H9 (cell line): ENCODE measurements around the gene RNF133. TPM values are rescaled to one million over a fixed set of nuclear protein-coding genes. Genes with fewer than 3 reads are reported as not detected.

Source experiments
- DNase-seq: peaks from one replicate; pipeline ENCODE4 v3.0.0-alpha.2; 2017
- H2AFZ ChIP-seq: one replicate; pipeline ENCODE4 v1.6.1; 2013; ENCODE audit warnings: mild to moderate bottlenecking, low read length, control low read depth, moderate library complexity
- H2AK5ac ChIP-seq: 2 replicates; pipeline ENCODE4 v1.6.1; 2013; ENCODE audit warnings: low read length, control low read depth, mixed read lengths; ENCODE audit not compliant: insufficient read length
- H2BK120ac ChIP-seq: one replicate; pipeline ENCODE4 v1.6.1; 2013; ENCODE audit warnings: low read depth, mild to moderate bottlenecking, low read length, control low read depth, inconsistent platforms; ENCODE audit not compliant: poor library complexity, severe bottlenecking
- H2BK12ac ChIP-seq: 2 replicates; pipeline ENCODE4 v1.6.1; 2013; ENCODE audit warnings: low read length, control low read depth, mixed read lengths, low read depth; ENCODE audit not compliant: insufficient read length
- H2BK15ac ChIP-seq: 2 replicates; pipeline ENCODE4 v1.6.1; 2013; ENCODE audit warnings: low read depth, low read length, control low read depth
- H2BK20ac ChIP-seq: one replicate; pipeline ENCODE4 v1.6.1; 2013; ENCODE audit warnings: low read depth, mild to moderate bottlenecking, low read length, control low read depth, inconsistent platforms; ENCODE audit not compliant: poor library complexity, severe bottlenecking
- H2BK5ac ChIP-seq: 2 replicates; pipeline ENCODE4 v1.6.1; 2013; ENCODE audit warnings: low read length, control low read depth, mixed read lengths; ENCODE audit not compliant: insufficient read length
- H3K14ac ChIP-seq: 2 replicates; pipeline ENCODE4 v1.6.1; 2013; ENCODE audit warnings: low read length, control low read depth; ENCODE audit not compliant: insufficient read depth
- H3K18ac ChIP-seq: 2 replicates; pipeline ENCODE4 v1.6.1; 2013; ENCODE audit warnings: low read depth, mild to moderate bottlenecking, mixed read lengths, low read length, control low read depth; ENCODE audit not compliant: insufficient read length
- H3K23ac ChIP-seq: 2 replicates; pipeline ENCODE4 v1.6.1; 2013; ENCODE audit warnings: low read length, control low read depth, mixed read lengths, low read depth; ENCODE audit not compliant: insufficient read length
- H3K23me2 ChIP-seq: 2 replicates; pipeline ENCODE4 v1.6.1; 2013; ENCODE audit warnings: low read depth, mild to moderate bottlenecking, mixed read lengths, low read length, control low read depth; ENCODE audit not compliant: insufficient read length, poor library complexity, severe bottlenecking
- H3K27ac ChIP-seq: 2 replicates; pipeline ENCODE4 v1.5.1; 2013; ENCODE audit warnings: low read length, control low read depth, mixed read lengths, low read depth; ENCODE audit not compliant: insufficient read length
- H3K27me3 ChIP-seq: 2 replicates; pipeline ENCODE4 v1.6.1; 2013; ENCODE audit warnings: low read length, control low read depth, inconsistent platforms; ENCODE audit not compliant: insufficient read depth
- H3K4ac ChIP-seq: 2 replicates; pipeline ENCODE4 v1.6.1; 2013; ENCODE audit warnings: low read depth, mild to moderate bottlenecking, control low read depth, inconsistent platforms, low read length, moderate library complexity
- H3K4me1 ChIP-seq: 2 replicates; pipeline ENCODE4 v1.6.1; 2013; ENCODE audit warnings: low read length, control low read depth, inconsistent platforms; ENCODE audit not compliant: insufficient read depth
- H3K4me2 ChIP-seq: 2 replicates; pipeline ENCODE4 v1.6.1; 2013; ENCODE audit warnings: low read length, control low read depth, mixed read lengths; ENCODE audit not compliant: insufficient read length, insufficient read depth
- H3K56ac ChIP-seq: 2 replicates; pipeline ENCODE4 v1.6.1; 2013; ENCODE audit warnings: low read depth, mild to moderate bottlenecking, mixed read lengths, low read length, control low read depth; ENCODE audit not compliant: insufficient read length
- H3K79me1 ChIP-seq: 2 replicates; pipeline ENCODE4 v1.6.1; 2013; ENCODE audit warnings: low read depth, mild to moderate bottlenecking, moderate library complexity, low read length, control low read depth, inconsistent platforms; ENCODE audit not compliant: insufficient read depth, poor library complexity, severe bottlenecking
- H3K79me2 ChIP-seq: 2 replicates; pipeline ENCODE4 v1.6.1; 2013; ENCODE audit warnings: low read length, control low read depth, inconsistent platforms; ENCODE audit not compliant: insufficient read depth
- H3K9ac ChIP-seq: 2 replicates; pipeline ENCODE4 v1.6.1; 2013; ENCODE audit warnings: low read length, control low read depth, mixed read lengths; ENCODE audit not compliant: insufficient read length; ENCODE audit errors: extremely low read depth
- H3K9me3 ChIP-seq: one replicate; pipeline ENCODE4 v1.6.1; 2013; ENCODE audit warnings: low read depth, low read length, inconsistent platforms; ENCODE audit not compliant: control insufficient read depth
- H3T11ph ChIP-seq: one replicate; pipeline ENCODE4 v1.6.1; 2013; ENCODE audit warnings: mild to moderate bottlenecking, low read length, control low read depth, inconsistent platforms
- H4K20me1 ChIP-seq: one replicate; pipeline ENCODE4 v1.6.1; 2013; ENCODE audit not compliant: control insufficient read depth, insufficient read length, insufficient read depth
- H4K5ac ChIP-seq: 2 replicates; pipeline ENCODE4 v1.6.1; 2013; ENCODE audit warnings: low read depth, mild to moderate bottlenecking, mixed read lengths, low read length, control low read depth; ENCODE audit not compliant: insufficient read length
- H4K8ac ChIP-seq: replicated peaks from 2 replicates; pipeline ENCODE4 v1.6.1; 2013; ENCODE audit warnings: low read length, control low read depth, mixed read lengths, low read depth; ENCODE audit not compliant: insufficient read length
- H4K91ac ChIP-seq: 2 replicates; pipeline ENCODE4 v1.6.1; 2013; ENCODE audit warnings: low read depth, mild to moderate bottlenecking, moderate library complexity, mixed read lengths, low read length, control low read depth; ENCODE audit not compliant: insufficient read length
- H3K27ac Mint-ChIP-seq, 3 experiments: 2 replicates in 2 of 3; 3 replicates in 1 of 3; pipeline ENCODE4 v1.8.0; 2020 to 2021; ENCODE audit warnings: mixed read lengths in 3 of 3, mild to moderate bottlenecking in 1 of 3, moderate library complexity in 1 of 3
- H3K27me3 Mint-ChIP-seq: 2 replicates; pipeline ENCODE4 v1.8.0; 2021; ENCODE audit warnings: low read depth, mild to moderate bottlenecking, moderate library complexity, mixed read lengths
- H3K36me3 Mint-ChIP-seq, 3 experiments: 2 replicates in 2 of 3; 3 replicates in 1 of 3; pipeline ENCODE4 v1.8.0; 2020 to 2021; ENCODE audit warnings: low read depth in 3 of 3, mixed read lengths in 3 of 3; ENCODE audit not compliant: insufficient read depth in 1 of 3
- H3K4me1 Mint-ChIP-seq, 2 experiments: 2 replicates each; pipeline ENCODE4 v1.8.0; 2020; ENCODE audit warnings: mixed read lengths in 2 of 2
- H3K4me3 Mint-ChIP-seq, 2 experiments: 2 replicates in 1 of 2; 3 replicates in 1 of 2; pipeline ENCODE4 v1.8.0; 2020 to 2021; ENCODE audit warnings: mild to moderate bottlenecking in 2 of 2, mixed read lengths in 2 of 2, moderate library complexity in 1 of 2
- H3K9me3 Mint-ChIP-seq, 2 experiments: 2 replicates in 1 of 2; 3 replicates in 1 of 2; pipeline ENCODE4 v1.8.0; 2020; ENCODE audit warnings: mild to moderate bottlenecking in 2 of 2, mixed read lengths in 2 of 2, moderate library complexity in 1 of 2
- WGBS: extraction: QIAGEN DNeasy Blood & Tissue Kit; methylation state at CpG from one replicate; pipeline ENCODE4 v1.1.7; 2013; ENCODE audit warnings: missing lambda C conversion rate, low lambda C conversion rate, mixed read lengths; ENCODE audit not compliant: insufficient read length; ENCODE audit errors: extremely low coverage; 5-methylcytosine and 5-hydroxymethylcytosine counted together
- total RNA-seq: library from RNA; stranded (reverse); gene quantifications from 2 replicates; pipeline ENCODE4 v1.2.1, GENCODE V29; 2021
- TF ChIP-seq, protein P1 (sequence below): fragments of 200-600 bp; sonication (generic); conservative IDR thresholded peaks from 3 replicates; pipeline ENCODE4 v1.8.0; 2021; ENCODE audit warnings: antibody characterized with exemption, mild to moderate bottlenecking

Gene RNF133
- total RNA-seq, 1 experiment from 2014 or later: 0.31 TPM

DNA sequence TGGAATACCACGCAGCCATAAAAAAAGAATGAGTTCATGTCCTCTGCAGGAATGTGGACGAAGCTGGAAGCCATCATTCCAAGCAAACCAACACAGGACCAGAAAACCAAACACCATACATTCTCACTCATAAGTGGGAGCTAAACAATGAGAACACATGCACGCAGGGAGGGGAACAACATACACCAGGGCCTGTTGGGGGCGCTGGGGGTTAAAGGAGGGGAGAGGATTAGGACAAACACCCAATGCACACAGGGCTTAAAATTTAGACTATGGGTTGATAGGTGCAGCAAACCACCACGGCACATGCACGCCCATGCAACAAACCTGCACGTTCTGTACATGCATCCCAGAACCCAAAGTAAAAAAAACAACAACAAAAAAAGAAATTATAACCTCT lies 23.3 kb downstream of the RNF133 start:
- peaks cover 25% of the 10 kb centered on the region; the same call in 1 of the 2 replicates for H3K4me1 ChIP-seq
- H4K91ac ChIP-seq: no peak overlapping the region
- H3T11ph ChIP-seq: no peak overlapping the region
- no peaks in the 10 kb centered on the region for H4K20me1 ChIP-seq
- H3K79me1 ChIP-seq: no peaks in the 10 kb centered on the region
- H3K9me3 Mint-ChIP-seq: peaks cover 7 to 11% of the 10 kb centered on the region in 2 experiments
- H3K23me2 ChIP-seq: no peaks in the 10 kb centered on the region
- peak overlapping the region in 1 of 3 experiments; percentile 40; a peak in 1 of 7 replicates for H3K27ac Mint-ChIP-seq
- H2BK120ac ChIP-seq: no peak overlapping the region
- DNase-seq: no peak
- no peak overlapping the region for H2AK5ac ChIP-seq
- peaks cover 61 to 63% of the 10 kb centered on the region in 2 experiments for H3K4me1 Mint-ChIP-seq
- H3K4me3 Mint-ChIP-seq: no peak overlapping the region
- no peaks in the 10 kb centered on the region; the same call in 1 of the 2 replicates for H3K27me3 Mint-ChIP-seq
- H3K18ac ChIP-seq: no peak overlapping the region
- no peaks in the 10 kb centered on the region for H3K27me3 ChIP-seq
- no peak overlapping the region for H3K4ac ChIP-seq
- H3K79me2 ChIP-seq: 0 out of 2 replicates have a peak, but pooled peaks cover 2% of the 10 kb centered on the region
- H3K36me3 Mint-ChIP-seq: peaks cover 7 to 9% (median 9%) of the 10 kb centered on the region in 3 experiments; a peak in 6 of 7 replicates
- no peak overlapping the region for H3K9ac ChIP-seq
- no peak overlapping the region for H3K56ac ChIP-seq
- no peak overlapping the region for H3K27ac ChIP-seq
- H2BK5ac ChIP-seq: no peak overlapping the region
- no peaks in the 10 kb centered on the region for H3K9me3 ChIP-seq
- H2BK12ac ChIP-seq: no peak overlapping the region
- no peak overlapping the region for H3K4me2 ChIP-seq
- no peak overlapping the region for H2BK20ac ChIP-seq
- no CpG with 5 or more reads among the region's 7 CpGs for WGBS
- no peak overlapping the region for H2BK15ac ChIP-seq
- no peak overlapping the region for H3K23ac ChIP-seq
- no peak overlapping the region for H3K14ac ChIP-seq
- no peak overlapping the region for H4K8ac ChIP-seq
- H4K5ac ChIP-seq: no peak overlapping the region
- no peak overlapping the region for H2AFZ ChIP-seq
- TF ChIP-seq, protein P1, sequence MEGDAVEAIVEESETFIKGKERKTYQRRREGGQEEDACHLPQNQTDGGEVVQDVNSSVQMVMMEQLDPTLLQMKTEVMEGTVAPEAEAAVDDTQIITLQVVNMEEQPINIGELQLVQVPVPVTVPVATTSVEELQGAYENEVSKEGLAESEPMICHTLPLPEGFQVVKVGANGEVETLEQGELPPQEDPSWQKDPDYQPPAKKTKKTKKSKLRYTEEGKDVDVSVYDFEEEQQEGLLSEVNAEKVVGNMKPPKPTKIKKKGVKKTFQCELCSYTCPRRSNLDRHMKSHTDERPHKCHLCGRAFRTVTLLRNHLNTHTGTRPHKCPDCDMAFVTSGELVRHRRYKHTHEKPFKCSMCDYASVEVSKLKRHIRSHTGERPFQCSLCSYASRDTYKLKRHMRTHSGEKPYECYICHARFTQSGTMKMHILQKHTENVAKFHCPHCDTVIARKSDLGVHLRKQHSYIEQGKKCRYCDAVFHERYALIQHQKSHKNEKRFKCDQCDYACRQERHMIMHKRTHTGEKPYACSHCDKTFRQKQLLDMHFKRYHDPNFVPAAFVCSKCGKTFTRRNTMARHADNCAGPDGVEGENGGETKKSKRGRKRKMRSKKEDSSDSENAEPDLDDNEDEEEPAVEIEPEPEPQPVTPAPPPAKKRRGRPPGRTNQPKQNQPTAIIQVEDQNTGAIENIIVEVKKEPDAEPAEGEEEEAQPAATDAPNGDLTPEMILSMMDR: peak; percentile 50
